Esophagus squamous epithelium (tissue), 4 donors: ENCODE results near the gene ARL5A.

Experiments
- POLR2A ChIP-seq, 4 donors: fragments of 450-650 bp; IDR thresholded peaks; one replicate each; pipeline ENCODE4 v1.6.1; 2017; ENCODE audit warnings: antibody characterized with exemption in 4 of 4, mild to moderate bottlenecking in 4 of 4, moderate library complexity in 3 of 4
- TF ChIP-seq, protein P1 (sequence below), 6 experiments: fragments of 450-650 bp in 4 of 6; fragments of 200-600 bp in 2 of 6; sonication (generic) in 2 of 6; IDR thresholded peaks; one replicate each; pipeline ENCODE4 v1.5.1; 2016 to 2019; ENCODE audit warnings: antibody characterized with exemption in 6 of 6, mild to moderate bottlenecking in 4 of 6, moderate library complexity in 4 of 6

DNA sequence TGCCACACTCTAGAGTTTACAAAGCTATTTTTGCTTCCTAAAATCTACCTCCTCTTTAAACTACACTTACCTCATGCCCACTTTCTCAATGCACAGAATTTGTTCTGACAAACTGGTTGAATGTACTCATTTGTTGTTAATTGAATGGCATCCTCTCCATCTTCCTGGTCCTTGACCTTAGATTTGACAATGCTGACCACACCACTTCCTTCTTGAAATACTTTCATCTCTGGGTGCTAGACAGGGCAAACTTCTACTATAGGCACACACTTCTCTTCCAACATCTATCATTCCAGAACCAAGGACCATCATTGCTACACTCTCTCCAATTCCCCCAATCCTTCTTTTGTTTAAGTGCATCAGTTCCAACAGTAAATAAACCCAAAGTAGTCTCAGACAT lies 22.3 kb downstream of the ARL5A start:
- TF ChIP-seq, protein P1, sequence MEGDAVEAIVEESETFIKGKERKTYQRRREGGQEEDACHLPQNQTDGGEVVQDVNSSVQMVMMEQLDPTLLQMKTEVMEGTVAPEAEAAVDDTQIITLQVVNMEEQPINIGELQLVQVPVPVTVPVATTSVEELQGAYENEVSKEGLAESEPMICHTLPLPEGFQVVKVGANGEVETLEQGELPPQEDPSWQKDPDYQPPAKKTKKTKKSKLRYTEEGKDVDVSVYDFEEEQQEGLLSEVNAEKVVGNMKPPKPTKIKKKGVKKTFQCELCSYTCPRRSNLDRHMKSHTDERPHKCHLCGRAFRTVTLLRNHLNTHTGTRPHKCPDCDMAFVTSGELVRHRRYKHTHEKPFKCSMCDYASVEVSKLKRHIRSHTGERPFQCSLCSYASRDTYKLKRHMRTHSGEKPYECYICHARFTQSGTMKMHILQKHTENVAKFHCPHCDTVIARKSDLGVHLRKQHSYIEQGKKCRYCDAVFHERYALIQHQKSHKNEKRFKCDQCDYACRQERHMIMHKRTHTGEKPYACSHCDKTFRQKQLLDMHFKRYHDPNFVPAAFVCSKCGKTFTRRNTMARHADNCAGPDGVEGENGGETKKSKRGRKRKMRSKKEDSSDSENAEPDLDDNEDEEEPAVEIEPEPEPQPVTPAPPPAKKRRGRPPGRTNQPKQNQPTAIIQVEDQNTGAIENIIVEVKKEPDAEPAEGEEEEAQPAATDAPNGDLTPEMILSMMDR (IDR thresholded peaks at IDR 0.05), result no peak
- no peak for TF ChIP-seq POLR2A (IDR thresholded peaks at IDR 0.05)
